Measurements from ENCODE around the gene ATL1.
"Not testable (repeated sequence)": the region's sequence is repeated elsewhere in the genome, so short reads cannot be mapped to it uniquely, and the experiment has no call there.

ATL1 gene

GRCh38 chr14:50602035-50602434 is 42.1 kb downstream of the ATL1 start:
- DNase-seq (ENCODE audit: low read depth) = no peak

- DNase-seq (ENCODE audit: low read depth) = no peak
Measured at GRCh38 chr14:50603565-50603964, 43.6 kb downstream of the ATL1 start.

- no peak for DNase-seq (ENCODE audit: low read depth)
Measured at GRCh38 chr14:50605766-50606165, 45.8 kb downstream of the ATL1 start.

GRCh38 chr14:50606468-50606867 is 46.5 kb downstream of the ATL1 start:
- DNase-seq (ENCODE audit: low read depth) = no peak

- peak; percentile 22 for DNase-seq (ENCODE audit: low read depth)
Measured at GRCh38 chr14:50607181-50607580, 47.2 kb downstream of the ATL1 start.

- no peak for DNase-seq (ENCODE audit: low read depth)
Measured at GRCh38 chr14:50607761-50608160, 47.8 kb downstream of the ATL1 start.

GRCh38 chr14:50608302-50608851 is 48.4 kb downstream of the ATL1 start:
- no peak for DNase-seq (ENCODE audit: low read depth)

GRCh38 chr14:50610465-50610864 is 50.5 kb downstream of the ATL1 start:
- no peak for DNase-seq (ENCODE audit: low read depth)

- no peak for DNase-seq (ENCODE audit: low read depth)
Measured at GRCh38 chr14:50612806-50613205, 52.9 kb downstream of the ATL1 start.

GRCh38 chr14:50615056-50615455 is 55.1 kb downstream of the ATL1 start:
- DNase-seq (ENCODE audit: low read depth) = no peak

GRCh38 chr14:50615552-50615951 is 55.6 kb downstream of the ATL1 start:
- DNase-seq (ENCODE audit: low read depth) = no peak

GRCh38 chr14:50616275-50616674 is 56.3 kb downstream of the ATL1 start:
- no peak for DNase-seq (ENCODE audit: low read depth)

- DNase-seq (ENCODE audit: low read depth) = no peak
Measured at GRCh38 chr14:50619569-50620141, 59.7 kb downstream of the ATL1 start.

GRCh38 chr14:50620341-50620740 is 60.4 kb downstream of the ATL1 start:
- no peak for DNase-seq (ENCODE audit: low read depth)

GRCh38 chr14:50622978-50623377 is 63.0 kb downstream of the ATL1 start:
- DNase-seq (ENCODE audit: low read depth) = no peak

- DNase-seq (ENCODE audit: low read depth) = no peak
Measured at GRCh38 chr14:50624447-50624846, 64.5 kb downstream of the ATL1 start.

GRCh38 chr14:50624947-50625346 is 65.0 kb downstream of the ATL1 start:
- DNase-seq (ENCODE audit: low read depth) = not testable (repeated sequence)

GRCh38 chr14:50631408-50631821 is 71.5 kb downstream of the ATL1 start:
- no peak for DNase-seq (ENCODE audit: low read depth)

- no peak for DNase-seq (ENCODE audit: low read depth)
Measured at GRCh38 chr14:50633954-50634353, 74.0 kb downstream of the ATL1 start.

- no peak for DNase-seq (ENCODE audit: low read depth)
Measured at GRCh38 chr14:50635141-50635540, 75.2 kb downstream of the ATL1 start.

GRCh38 chr14:50647282-50647681 is 87.3 kb downstream of the ATL1 start:
- DNase-seq (ENCODE audit: low read depth) = no peak

GRCh38 chr14:50647753-50648152 is 87.8 kb downstream of the ATL1 start:
- DNase-seq (ENCODE audit: low read depth) = no peak

- no peak for DNase-seq (ENCODE audit: low read depth)
Measured at GRCh38 chr14:50649691-50650090, 89.7 kb downstream of the ATL1 start.

GRCh38 chr14:50656776-50657175 is 96.8 kb downstream of the ATL1 start:
- no peak for DNase-seq (ENCODE audit: low read depth)
